ENCODE results near the gene FAM117A.

GRCh38 chr17:49784636-49785035 is 20.7 kb upstream of the FAM117A start:
- TF ChIP-seq POLR2A (IDR thresholded peaks at IDR 0.05) (no peak), CTCF (IDR thresholded peaks at IDR 0.05) (no peak)

Measured in lower leg skin (tissue), 3 donors.